K562 (cell line): ENCODE results near the gene SNRNP200. TPM values are rescaled to one million over a fixed set of nuclear protein-coding genes. Genes with fewer than 3 reads are reported as not detected.

ENCODE experiments used
- ARID1B ChIP-seq: fragments of 450-650 bp; IDR thresholded peaks from 2 replicates; pipeline ENCODE4 v1.6.1; 2016; ENCODE audit warnings: antibody characterized with exemption, mild to moderate bottlenecking, inconsistent platforms
- ATF1 ChIP-seq, 2 experiments: fragments of 450-650 bp in 1 of 2; IDR thresholded peaks; 2 replicates each; pipeline ENCODE4 v1.6.1; 2016; ENCODE audit warnings: missing compliant biosample characterization in 1 of 2, missing genetic modification characterization in 1 of 2
- CBX3 ChIP-seq, 2 experiments: IDR thresholded peaks; 1 replicate in 1 of 2; 2 replicates in 1 of 2; pipeline ENCODE4 v1.6.1; 2012; ENCODE audit warnings: inconsistent platforms in 2 of 2, low read length in 2 of 2, borderline replicate concordance in 1 of 2, control low read depth in 1 of 2
- CXXC5 ChIP-seq: fragments of 250-450 bp; sonication (Bioruptor Pico); IDR thresholded peaks from 2 replicates; pipeline ENCODE4 v1.8.0; 2022; ENCODE audit warnings: inconsistent platforms, mild to moderate bottlenecking, moderate library complexity
- GABPB1 ChIP-seq: sonication (generic); formaldehyde crosslinking; IDR thresholded peaks from 2 replicates; pipeline ENCODE4 v1.8.0; 2022; ENCODE audit warnings: mild to moderate bottlenecking, missing genetic modification reagents
- POLR2A ChIP-seq: fragments of 450-650 bp; conservative IDR thresholded peaks from 2 replicates; pipeline ENCODE4 v1.6.1; 2016
- SMAD4 ChIP-seq: fragments of 250-450 bp; sonication (Bioruptor Pico); conservative IDR thresholded peaks from 2 replicates; pipeline ENCODE4 v1.8.0; 2021; ENCODE audit warnings: inconsistent platforms, mild to moderate bottlenecking, moderate library complexity
- ZNF12 ChIP-seq: sonication (generic); formaldehyde crosslinking; IDR thresholded peaks from 2 replicates; pipeline ENCODE4 v1.4.0; 2020; ENCODE audit warnings: mild to moderate bottlenecking, missing genetic modification reagents
- polyA plus RNA-seq, 8 experiments: library from polyadenylated mRNA; depleted of rRNA in 4 of 8; stranded (reverse) in 5 of 8; unstranded in 3 of 8; fragments of >200 nt; fragmentation: Nextera tagmentation in 2 of 8; fragmentation: Illumina TruSeq in 1 of 8; extraction: Ambion mirVana in 2 of 8; extraction: Trizol in 1 of 8; gene quantifications; 2 replicates each; pipeline versions ENCODE4 v1.2.1 to v1.2.3, GENCODE V29; 2011 to 2014; ENCODE audit warnings: inconsistent platforms in 1 of 8, missing spikeins in 1 of 8
- total RNA-seq, 7 experiments: library from RNA; depleted of rRNA in 6 of 7; stranded (reverse); fragments of >200 nt in 6 of 7; fragmentation: Illumina TruSeq in 2 of 7; extraction: Trizol in 2 of 7; gene quantifications; 2 replicates each; pipeline versions ENCODE4 v1.2.1 to v1.2.3, GENCODE V29; 2011 to 2021; ENCODE audit warnings: low replicate concordance in 1 of 7
- TF ChIP-seq, protein P1 (sequence below): fragments of 200-600 bp; sonication (generic); IDR thresholded peaks from one replicate; pipeline ENCODE4 v1.6.1; 2012; ENCODE audit warnings: mild to moderate bottlenecking, low read depth, low read length, inconsistent platforms
- TF ChIP-seq, protein P2 (sequence below): fragments of 450-650 bp; IDR thresholded peaks from 2 replicates; pipeline ENCODE4 v1.6.1; 2014; ENCODE audit warnings: low read depth, mild to moderate bottlenecking, moderate library complexity, borderline replicate concordance
- TF ChIP-seq, protein P3 (sequence below): sonication (generic); IDR thresholded peaks from 2 replicates; pipeline ENCODE4 v1.6.1; 2016

Gene SNRNP200
- total and polyA plus RNA-seq, 9 of the 15 experiments (the other 6 are each of a cell fraction or from before 2014, with no cell fraction given): 76.1 to 231 (median 155) TPM

DNA sequence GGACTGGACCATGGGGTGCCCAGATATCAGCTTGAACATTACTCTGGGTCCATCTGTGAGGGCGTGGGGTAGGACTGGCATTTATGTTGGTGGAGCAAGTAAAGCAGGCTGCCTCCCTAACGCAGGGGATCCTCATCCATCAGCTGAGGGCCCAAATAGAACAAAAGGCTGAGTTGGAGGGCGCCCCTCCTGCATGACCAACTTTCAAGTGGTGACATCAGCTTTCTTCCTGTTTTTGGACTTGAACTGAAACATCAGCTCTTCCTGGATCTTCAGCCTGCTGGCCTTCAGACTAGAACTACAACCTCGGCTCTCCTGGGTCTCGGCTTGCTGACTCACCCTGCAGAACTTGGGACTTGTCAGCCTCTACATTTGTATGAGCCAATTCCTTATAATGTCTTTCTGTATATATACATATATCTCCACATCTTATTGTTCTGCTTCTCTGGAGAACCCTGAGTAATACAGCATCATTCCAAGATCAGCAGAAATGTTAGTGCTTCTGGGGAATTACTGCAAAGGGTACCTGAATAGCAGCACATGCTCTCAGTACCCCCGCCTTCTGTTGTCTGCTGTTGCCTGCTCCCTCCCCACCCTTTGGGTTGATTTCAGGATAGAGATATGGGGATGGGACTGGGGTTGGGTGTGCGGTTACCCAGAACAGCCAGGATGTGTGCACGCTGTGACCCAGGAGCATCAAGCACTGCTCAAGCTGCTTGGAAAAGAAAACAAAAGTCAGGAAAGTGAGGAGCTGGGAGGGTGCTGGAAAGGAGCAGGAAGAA, 59.5 kb downstream of the SNRNP200 start (continued):
- no peak for TF ChIP-seq ATF1 (CRISPR knock-in tag; IDR thresholded peaks at IDR 0.05)
- peak; percentile 26; the same call in 1 of the 2 replicates for TF ChIP-seq ATF1 (tag; IDR thresholded peaks at IDR 0.05)
- TF ChIP-seq ZNF12 (CRISPR knock-in tag): no peak
- TF ChIP-seq, protein P1, sequence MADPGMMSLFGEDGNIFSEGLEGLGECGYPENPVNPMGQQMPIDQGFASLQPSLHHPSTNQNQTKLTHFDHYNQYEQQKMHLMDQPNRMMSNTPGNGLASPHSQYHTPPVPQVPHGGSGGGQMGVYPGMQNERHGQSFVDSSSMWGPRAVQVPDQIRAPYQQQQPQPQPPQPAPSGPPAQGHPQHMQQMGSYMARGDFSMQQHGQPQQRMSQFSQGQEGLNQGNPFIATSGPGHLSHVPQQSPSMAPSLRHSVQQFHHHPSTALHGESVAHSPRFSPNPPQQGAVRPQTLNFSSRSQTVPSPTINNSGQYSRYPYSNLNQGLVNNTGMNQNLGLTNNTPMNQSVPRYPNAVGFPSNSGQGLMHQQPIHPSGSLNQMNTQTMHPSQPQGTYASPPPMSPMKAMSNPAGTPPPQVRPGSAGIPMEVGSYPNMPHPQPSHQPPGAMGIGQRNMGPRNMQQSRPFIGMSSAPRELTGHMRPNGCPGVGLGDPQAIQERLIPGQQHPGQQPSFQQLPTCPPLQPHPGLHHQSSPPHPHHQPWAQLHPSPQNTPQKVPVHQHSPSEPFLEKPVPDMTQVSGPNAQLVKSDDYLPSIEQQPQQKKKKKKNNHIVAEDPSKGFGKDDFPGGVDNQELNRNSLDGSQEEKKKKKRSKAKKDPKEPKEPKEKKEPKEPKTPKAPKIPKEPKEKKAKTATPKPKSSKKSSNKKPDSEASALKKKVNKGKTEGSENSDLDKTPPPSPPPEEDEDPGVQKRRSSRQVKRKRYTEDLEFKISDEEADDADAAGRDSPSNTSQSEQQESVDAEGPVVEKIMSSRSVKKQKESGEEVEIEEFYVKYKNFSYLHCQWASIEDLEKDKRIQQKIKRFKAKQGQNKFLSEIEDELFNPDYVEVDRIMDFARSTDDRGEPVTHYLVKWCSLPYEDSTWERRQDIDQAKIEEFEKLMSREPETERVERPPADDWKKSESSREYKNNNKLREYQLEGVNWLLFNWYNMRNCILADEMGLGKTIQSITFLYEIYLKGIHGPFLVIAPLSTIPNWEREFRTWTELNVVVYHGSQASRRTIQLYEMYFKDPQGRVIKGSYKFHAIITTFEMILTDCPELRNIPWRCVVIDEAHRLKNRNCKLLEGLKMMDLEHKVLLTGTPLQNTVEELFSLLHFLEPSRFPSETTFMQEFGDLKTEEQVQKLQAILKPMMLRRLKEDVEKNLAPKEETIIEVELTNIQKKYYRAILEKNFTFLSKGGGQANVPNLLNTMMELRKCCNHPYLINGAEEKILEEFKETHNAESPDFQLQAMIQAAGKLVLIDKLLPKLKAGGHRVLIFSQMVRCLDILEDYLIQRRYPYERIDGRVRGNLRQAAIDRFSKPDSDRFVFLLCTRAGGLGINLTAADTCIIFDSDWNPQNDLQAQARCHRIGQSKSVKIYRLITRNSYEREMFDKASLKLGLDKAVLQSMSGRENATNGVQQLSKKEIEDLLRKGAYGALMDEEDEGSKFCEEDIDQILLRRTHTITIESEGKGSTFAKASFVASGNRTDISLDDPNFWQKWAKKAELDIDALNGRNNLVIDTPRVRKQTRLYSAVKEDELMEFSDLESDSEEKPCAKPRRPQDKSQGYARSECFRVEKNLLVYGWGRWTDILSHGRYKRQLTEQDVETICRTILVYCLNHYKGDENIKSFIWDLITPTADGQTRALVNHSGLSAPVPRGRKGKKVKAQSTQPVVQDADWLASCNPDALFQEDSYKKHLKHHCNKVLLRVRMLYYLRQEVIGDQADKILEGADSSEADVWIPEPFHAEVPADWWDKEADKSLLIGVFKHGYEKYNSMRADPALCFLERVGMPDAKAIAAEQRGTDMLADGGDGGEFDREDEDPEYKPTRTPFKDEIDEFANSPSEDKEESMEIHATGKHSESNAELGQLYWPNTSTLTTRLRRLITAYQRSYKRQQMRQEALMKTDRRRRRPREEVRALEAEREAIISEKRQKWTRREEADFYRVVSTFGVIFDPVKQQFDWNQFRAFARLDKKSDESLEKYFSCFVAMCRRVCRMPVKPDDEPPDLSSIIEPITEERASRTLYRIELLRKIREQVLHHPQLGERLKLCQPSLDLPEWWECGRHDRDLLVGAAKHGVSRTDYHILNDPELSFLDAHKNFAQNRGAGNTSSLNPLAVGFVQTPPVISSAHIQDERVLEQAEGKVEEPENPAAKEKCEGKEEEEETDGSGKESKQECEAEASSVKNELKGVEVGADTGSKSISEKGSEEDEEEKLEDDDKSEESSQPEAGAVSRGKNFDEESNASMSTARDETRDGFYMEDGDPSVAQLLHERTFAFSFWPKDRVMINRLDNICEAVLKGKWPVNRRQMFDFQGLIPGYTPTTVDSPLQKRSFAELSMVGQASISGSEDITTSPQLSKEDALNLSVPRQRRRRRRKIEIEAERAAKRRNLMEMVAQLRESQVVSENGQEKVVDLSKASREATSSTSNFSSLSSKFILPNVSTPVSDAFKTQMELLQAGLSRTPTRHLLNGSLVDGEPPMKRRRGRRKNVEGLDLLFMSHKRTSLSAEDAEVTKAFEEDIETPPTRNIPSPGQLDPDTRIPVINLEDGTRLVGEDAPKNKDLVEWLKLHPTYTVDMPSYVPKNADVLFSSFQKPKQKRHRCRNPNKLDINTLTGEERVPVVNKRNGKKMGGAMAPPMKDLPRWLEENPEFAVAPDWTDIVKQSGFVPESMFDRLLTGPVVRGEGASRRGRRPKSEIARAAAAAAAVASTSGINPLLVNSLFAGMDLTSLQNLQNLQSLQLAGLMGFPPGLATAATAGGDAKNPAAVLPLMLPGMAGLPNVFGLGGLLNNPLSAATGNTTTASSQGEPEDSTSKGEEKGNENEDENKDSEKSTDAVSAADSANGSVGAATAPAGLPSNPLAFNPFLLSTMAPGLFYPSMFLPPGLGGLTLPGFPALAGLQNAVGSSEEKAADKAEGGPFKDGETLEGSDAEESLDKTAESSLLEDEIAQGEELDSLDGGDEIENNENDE: no peak
- TF ChIP-seq CBX3 (IDR thresholded peaks at IDR 0.05; ENCODE audit: borderline replicate concordance in 1 of 2, low read length in 2 of 2): 0 out of 3 replicates have a peak, but pooled peaks of 1 of the 2 experiments have one; percentile 17
- peak; percentile 22; the same call in 1 of the 2 replicates for TF ChIP-seq ARID1B
- TF ChIP-seq, protein P2, sequence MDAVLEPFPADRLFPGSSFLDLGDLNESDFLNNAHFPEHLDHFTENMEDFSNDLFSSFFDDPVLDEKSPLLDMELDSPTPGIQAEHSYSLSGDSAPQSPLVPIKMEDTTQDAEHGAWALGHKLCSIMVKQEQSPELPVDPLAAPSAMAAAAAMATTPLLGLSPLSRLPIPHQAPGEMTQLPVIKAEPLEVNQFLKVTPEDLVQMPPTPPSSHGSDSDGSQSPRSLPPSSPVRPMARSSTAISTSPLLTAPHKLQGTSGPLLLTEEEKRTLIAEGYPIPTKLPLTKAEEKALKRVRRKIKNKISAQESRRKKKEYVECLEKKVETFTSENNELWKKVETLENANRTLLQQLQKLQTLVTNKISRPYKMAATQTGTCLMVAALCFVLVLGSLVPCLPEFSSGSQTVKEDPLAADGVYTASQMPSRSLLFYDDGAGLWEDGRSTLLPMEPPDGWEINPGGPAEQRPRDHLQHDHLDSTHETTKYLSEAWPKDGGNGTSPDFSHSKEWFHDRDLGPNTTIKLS: peak; percentile 26; the same call in 1 of the 2 replicates
- TF ChIP-seq, protein P3, sequence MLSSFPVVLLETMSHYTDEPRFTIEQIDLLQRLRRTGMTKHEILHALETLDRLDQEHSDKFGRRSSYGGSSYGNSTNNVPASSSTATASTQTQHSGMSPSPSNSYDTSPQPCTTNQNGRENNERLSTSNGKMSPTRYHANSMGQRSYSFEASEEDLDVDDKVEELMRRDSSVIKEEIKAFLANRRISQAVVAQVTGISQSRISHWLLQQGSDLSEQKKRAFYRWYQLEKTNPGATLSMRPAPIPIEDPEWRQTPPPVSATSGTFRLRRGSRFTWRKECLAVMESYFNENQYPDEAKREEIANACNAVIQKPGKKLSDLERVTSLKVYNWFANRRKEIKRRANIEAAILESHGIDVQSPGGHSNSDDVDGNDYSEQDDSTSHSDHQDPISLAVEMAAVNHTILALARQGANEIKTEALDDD: peak; percentile 29; the same call in 1 of the 2 replicates
- no peak for TF ChIP-seq GABPB1 (CRISPR knock-in tag)
- TF ChIP-seq POLR2A: no peak
- peak; percentile 49 for TF ChIP-seq CXXC5 (CRISPR knock-in tag)
- TF ChIP-seq SMAD4: peak; percentile 60
